DND-41 (cell line): ENCODE measurements around the gene PRODH2.
A peak's percentile ranks its signal among the peaks of the same experiment; 100 is the strongest.

ENCODE experiments used
- CTCF ChIP-seq: IDR thresholded peaks from 2 replicates; pipeline ENCODE4 v1.5.1; 2012; ENCODE audit warnings: borderline replicate concordance, low read length, moderate library complexity, mild to moderate bottlenecking; ENCODE audit not compliant: poor library complexity, severe bottlenecking; ENCODE audit errors: extremely low read depth
- EZH2 ChIP-seq: IDR thresholded peaks from 3 replicates; pipeline ENCODE4 v1.6.1; 2012; ENCODE audit warnings: borderline replicate concordance, low read depth, mild to moderate bottlenecking, moderate library complexity, low read length, inconsistent platforms; ENCODE audit not compliant: severe bottlenecking

GRCh38 chr19:35783469-35784434, 28.9 kb downstream of the PRODH2 start:
- TF ChIP-seq EZH2 (no peak), CTCF (peak; percentile 15)
